ENCODE data around the gene SASS6. TPM values are rescaled to one million over a fixed set of nuclear protein-coding genes. Genes with fewer than 3 reads are reported as not detected.

Gene SASS6
- total and polyA plus RNA-seq, 9 of the 15 experiments (the other 6 are each of a cell fraction or from before 2014, with no cell fraction given) = 11.6 to 34.1 (median 18.0) TPM

DNA sequence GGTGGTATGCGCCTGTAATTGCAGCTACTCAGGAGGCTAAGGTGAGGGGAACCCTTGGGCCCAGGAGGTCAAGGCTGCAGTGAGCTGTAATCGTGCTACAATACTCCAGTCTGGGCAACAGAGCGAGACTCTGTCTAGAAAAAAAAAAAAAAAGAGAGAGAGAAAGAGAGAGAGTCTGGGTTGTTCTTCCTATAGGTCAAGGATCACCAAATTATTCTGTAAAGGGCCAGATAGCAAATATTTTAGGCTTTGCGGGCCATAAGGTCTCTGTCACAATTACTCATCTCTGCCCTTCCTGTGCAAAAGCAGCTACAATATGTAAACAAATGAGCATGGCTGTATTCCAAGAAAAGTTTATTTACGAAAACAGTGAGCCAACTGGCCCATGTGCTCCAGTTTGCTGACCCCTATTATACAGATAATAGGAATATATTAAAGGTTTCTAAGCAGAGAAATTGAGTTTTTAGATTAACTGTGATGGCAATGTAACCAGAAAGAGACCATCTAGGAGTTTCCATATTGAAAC is 2.1 kb downstream of the SASS6 start (continued):
- TF ChIP-seq GATA2 (CRISPR knock-in tag; IDR thresholded peaks at IDR 0.05) (no peak), E2F3 (CRISPR knock-in tag; IDR thresholded peaks at IDR 0.05) (no peak), CEBPG (CRISPR knock-in tag; IDR thresholded peaks at IDR 0.05) (no peak), CEBPG (tag; conservative IDR thresholded peaks at IDR 0.05 in 1 of 2, IDR thresholded peaks at IDR 0.05 in 1 of 2) (0 out of 4 replicates have a peak, but pooled peaks of 1 of the 2 experiments have one; percentile 8), ZNF316 (IDR thresholded peaks at IDR 0.05) (no peak), ZBTB1 (CRISPR knock-in tag; IDR thresholded peaks at IDR 0.05; ENCODE audit: borderline replicate concordance, low read depth) (0 out of 2 replicates have a peak, but pooled peaks have one; percentile 33), PHF21A (IDR thresholded peaks at IDR 0.05; ENCODE audit: borderline replicate concordance, low read depth) (no peak), ASH1L (IDR thresholded peaks at IDR 0.05; ENCODE audit: borderline replicate concordance, low read depth, partially characterized antibody) (no peak), CAMTA2 (CRISPR knock-in tag; conservative IDR thresholded peaks at IDR 0.05) (no peak), ZNF121 (CRISPR knock-in tag; conservative IDR thresholded peaks at IDR 0.05) (peak; percentile 58), MEIS2 (IDR thresholded peaks at IDR 0.05; ENCODE audit: partially characterized antibody) (peak; percentile 67), RBFOX2 (IDR thresholded peaks at IDR 0.05; ENCODE audit: low read depth, low read length) (0 out of 2 replicates have a peak, but pooled peaks have one; percentile 7), NR2C2 (CRISPR knock-in tag; IDR thresholded peaks at IDR 0.05) (no peak), NR2C2 (tag; IDR thresholded peaks at IDR 0.05) (peak; percentile 72), ZNF133 (CRISPR knock-in tag; IDR thresholded peaks at IDR 0.05) (no peak), DPF2 (IDR thresholded peaks at IDR 0.05) (peak; percentile 78), TAF1 (IDR thresholded peaks at IDR 0.05; ENCODE audit: control insufficient read depth, extremely low read depth, insufficient read depth, low read length, severe bottlenecking) (no peak), CBX2 (IDR thresholded peaks at IDR 0.05; ENCODE audit: insufficient read depth, low read length, poor library complexity, severe bottlenecking) (no peak), SP1 (CRISPR knock-in tag; IDR thresholded peaks at IDR 0.05) (no peak), SMARCA4 (IDR thresholded peaks at IDR 0.05) (peak; percentile 51; the same call in 1 of the 2 replicates)
- TF ChIP-seq, protein P1, sequence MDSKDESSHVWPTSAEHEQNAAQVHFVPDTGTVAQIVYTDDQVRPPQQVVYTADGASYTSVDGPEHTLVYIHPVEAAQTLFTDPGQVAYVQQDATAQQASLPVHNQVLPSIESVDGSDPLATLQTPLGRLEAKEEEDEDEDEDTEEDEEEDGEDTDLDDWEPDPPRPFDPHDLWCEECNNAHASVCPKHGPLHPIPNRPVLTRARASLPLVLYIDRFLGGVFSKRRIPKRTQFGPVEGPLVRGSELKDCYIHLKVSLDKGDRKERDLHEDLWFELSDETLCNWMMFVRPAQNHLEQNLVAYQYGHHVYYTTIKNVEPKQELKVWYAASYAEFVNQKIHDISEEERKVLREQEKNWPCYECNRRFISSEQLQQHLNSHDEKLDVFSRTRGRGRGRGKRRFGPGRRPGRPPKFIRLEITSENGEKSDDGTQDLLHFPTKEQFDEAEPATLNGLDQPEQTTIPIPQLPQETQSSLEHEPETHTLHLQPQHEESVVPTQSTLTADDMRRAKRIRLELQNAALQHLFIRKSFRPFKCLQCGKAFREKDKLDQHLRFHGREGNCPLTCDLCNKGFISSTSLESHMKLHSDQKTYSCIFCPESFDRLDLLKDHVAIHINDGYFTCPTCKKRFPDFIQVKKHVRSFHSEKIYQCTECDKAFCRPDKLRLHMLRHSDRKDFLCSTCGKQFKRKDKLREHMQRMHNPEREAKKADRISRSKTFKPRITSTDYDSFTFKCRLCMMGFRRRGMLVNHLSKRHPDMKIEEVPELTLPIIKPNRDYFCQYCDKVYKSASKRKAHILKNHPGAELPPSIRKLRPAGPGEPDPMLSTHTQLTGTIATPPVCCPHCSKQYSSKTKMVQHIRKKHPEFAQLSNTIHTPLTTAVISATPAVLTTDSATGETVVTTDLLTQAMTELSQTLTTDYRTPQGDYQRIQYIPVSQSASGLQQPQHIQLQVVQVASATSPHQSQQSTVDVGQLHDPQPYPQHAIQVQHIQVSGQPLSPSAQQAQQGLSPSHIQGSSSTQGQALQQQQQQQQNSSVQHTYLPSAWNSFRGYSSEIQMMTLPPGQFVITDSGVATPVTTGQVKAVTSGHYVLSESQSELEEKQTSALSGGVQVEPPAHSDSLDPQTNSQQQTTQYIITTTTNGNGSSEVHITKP (IDR thresholded peaks at IDR 0.05; ENCODE audit: partially characterized antibody) = no peak
- TF ChIP-seq, protein P2, sequence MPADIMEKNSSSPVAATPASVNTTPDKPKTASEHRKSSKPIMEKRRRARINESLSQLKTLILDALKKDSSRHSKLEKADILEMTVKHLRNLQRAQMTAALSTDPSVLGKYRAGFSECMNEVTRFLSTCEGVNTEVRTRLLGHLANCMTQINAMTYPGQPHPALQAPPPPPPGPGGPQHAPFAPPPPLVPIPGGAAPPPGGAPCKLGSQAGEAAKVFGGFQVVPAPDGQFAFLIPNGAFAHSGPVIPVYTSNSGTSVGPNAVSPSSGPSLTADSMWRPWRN (IDR thresholded peaks at IDR 0.05; ENCODE audit: low read depth) = no peak
- TF ChIP-seq, protein P3, sequence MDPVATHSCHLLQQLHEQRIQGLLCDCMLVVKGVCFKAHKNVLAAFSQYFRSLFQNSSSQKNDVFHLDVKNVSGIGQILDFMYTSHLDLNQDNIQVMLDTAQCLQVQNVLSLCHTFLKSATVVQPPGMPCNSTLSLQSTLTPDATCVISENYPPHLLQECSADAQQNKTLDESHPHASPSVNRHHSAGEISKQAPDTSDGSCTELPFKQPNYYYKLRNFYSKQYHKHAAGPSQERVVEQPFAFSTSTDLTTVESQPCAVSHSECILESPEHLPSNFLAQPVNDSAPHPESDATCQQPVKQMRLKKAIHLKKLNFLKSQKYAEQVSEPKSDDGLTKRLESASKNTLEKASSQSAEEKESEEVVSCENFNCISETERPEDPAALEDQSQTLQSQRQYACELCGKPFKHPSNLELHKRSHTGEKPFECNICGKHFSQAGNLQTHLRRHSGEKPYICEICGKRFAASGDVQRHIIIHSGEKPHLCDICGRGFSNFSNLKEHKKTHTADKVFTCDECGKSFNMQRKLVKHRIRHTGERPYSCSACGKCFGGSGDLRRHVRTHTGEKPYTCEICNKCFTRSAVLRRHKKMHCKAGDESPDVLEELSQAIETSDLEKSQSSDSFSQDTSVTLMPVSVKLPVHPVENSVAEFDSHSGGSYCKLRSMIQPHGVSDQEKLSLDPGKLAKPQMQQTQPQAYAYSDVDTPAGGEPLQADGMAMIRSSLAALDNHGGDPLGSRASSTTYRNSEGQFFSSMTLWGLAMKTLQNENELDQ (CRISPR knock-in tag; IDR thresholded peaks at IDR 0.05; ENCODE audit: borderline replicate concordance) = no peak

Measured in K562 (cell line).